Astrocyte of the cerebellum (primary cell): ENCODE measurements around the gene KLHDC7B.

Source experiments
- DNase-seq: peaks from one replicate; pipeline ENCODE4 v3.0.0-alpha.2; 2011; ENCODE audit warnings: low read depth
- H3K4me3 ChIP-seq: 2 replicates; pipeline ENCODE4 v1.5.1; 2011; ENCODE audit warnings: mild to moderate bottlenecking, low read depth, low read length, moderate library complexity
- CTCF ChIP-seq: IDR thresholded peaks from 2 replicates; pipeline ENCODE4 v1.5.1; 2012; ENCODE audit warnings: low read length, low read depth, moderate library complexity, mild to moderate bottlenecking; ENCODE audit errors: missing control alignments
- in situ Hi-C: cut with HindIII; loops from 2 replicates; pipeline ENCODE4 v1.10.0; 2017; ENCODE audit warnings: low sequenced_read_pairs

KLHDC7B gene

GRCh38 chr22:50550395-50550794 lies 4.7 kb downstream of the KLHDC7B start:
- H3K4me3 ChIP-seq, result no peak overlapping the region
- no peak for TF ChIP-seq CTCF
- no peak for DNase-seq
- in situ Hi-C loops, result no loop called here

GRCh38 chr22:50551160-50551752 lies 5.6 kb downstream of the KLHDC7B start:
- DNase-seq, result no peak
- in situ Hi-C loops, result no loop called here
- H3K4me3 ChIP-seq, result no peak overlapping the region
- TF ChIP-seq CTCF, result no peak

GRCh38 chr22:50553310-50553709 lies 7.6 kb downstream of the KLHDC7B start:
- no peak for DNase-seq
- in situ Hi-C loops, result no loop called here
- H3K4me3 ChIP-seq, result no peak overlapping the region
- no peak for TF ChIP-seq CTCF

- H3K4me3 ChIP-seq, result no peak overlapping the region
- in situ Hi-C loops, result no loop called here
- no peak for TF ChIP-seq CTCF
- no peak for DNase-seq
Observed at GRCh38 chr22:50556703-50557102, 11.0 kb downstream of the KLHDC7B start.

- in situ Hi-C loops, result no loop called here
Observed at GRCh38 chr22:50560034-50560433, 14.3 kb downstream of the KLHDC7B start.

GRCh38 chr22:50561401-50562358 lies 16.0 kb downstream of the KLHDC7B start:
- no peak for TF ChIP-seq CTCF
- DNase-seq, result no peak
- no peak overlapping the region for H3K4me3 ChIP-seq
- in situ Hi-C loops, result no loop called here

More at GRCh38 chr22:50560034-50560433, 14.3 kb downstream of the KLHDC7B start:
- DNase-seq, result no peak
- no peak for TF ChIP-seq CTCF
- no peak overlapping the region for H3K4me3 ChIP-seq
